ENCODE measurements around the gene TCTN3.

GRCh38 chr10:95694665-95695064 is 938 bp upstream of the TCTN3 start:
- TF ChIP-seq CTCF (IDR thresholded peaks at IDR 0.05; ENCODE audit: insufficient read depth, low read depth, low read length) (no peak), EZH2 (IDR thresholded peaks at IDR 0.05; ENCODE audit: insufficient read depth, low read length) (no peak)
